PFSK-1 (cell line): ENCODE measurements around the gene HLA-A.

Experiments used
- FOXP2 ChIP-seq: optimal IDR thresholded peaks from 2 replicates; pipeline ENCODE3; 2011; ENCODE audit warnings: borderline replicate concordance, control low read depth, inconsistent platforms; ENCODE audit not compliant: insufficient read depth; ENCODE audit errors: extremely low read length, extremely low read depth
- POLR2AphosphoS5 ChIP-seq: IDR thresholded peaks from 2 replicates; pipeline ENCODE4 v1.6.1; 2012; ENCODE audit warnings: low read depth, mild to moderate bottlenecking, control low read depth, low read length, moderate library complexity
- SIN3A ChIP-seq: IDR thresholded peaks from 2 replicates; pipeline ENCODE4 v1.6.1; 2012; ENCODE audit warnings: mild to moderate bottlenecking, low read length, moderate library complexity, borderline replicate concordance; ENCODE audit not compliant: insufficient read depth
- TAF1 ChIP-seq: IDR thresholded peaks from 2 replicates; pipeline ENCODE4 v1.6.1; 2012; ENCODE audit warnings: low read length, control low read depth, borderline replicate concordance; ENCODE audit not compliant: insufficient read depth
- TF ChIP-seq, protein P1 (sequence below), 2 experiments: IDR thresholded peaks; 2 replicates each; pipeline versions ENCODE4 v1.6.1 to v1.8.0; 2011 to 2012; ENCODE audit warnings: low read depth in 2 of 2, low read length in 2 of 2, control low read depth in 1 of 2, inconsistent platforms in 1 of 2, mild to moderate bottlenecking in 1 of 2, moderate library complexity in 1 of 2; ENCODE audit not compliant: insufficient read depth in 1 of 2

Gene HLA-A

DNA sequence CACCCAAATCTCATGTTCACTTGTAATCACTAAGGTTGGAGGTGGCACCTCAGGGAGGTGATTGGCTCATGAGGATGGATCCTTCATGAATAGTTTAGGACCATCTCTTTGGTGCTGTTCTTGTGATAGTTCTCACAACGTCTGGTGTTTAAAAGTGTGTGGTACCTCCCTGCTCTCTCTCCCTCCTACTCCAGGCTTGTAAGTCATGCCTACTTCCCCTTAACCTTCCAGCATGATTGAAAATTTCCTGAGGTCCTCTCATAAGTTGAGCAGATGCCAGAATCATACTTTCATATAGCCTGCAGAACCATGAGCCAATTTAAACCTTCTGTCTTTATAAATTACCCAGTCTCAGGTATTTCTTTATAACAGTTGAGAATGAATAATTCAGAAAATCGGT, 16.6 kb downstream of the HLA-A start:
- TF ChIP-seq SIN3A = no peak
- TF ChIP-seq POLR2AphosphoS5 = no peak
- no peak for TF ChIP-seq TAF1
- TF ChIP-seq FOXP2 = no peak
- TF ChIP-seq, protein P1, sequence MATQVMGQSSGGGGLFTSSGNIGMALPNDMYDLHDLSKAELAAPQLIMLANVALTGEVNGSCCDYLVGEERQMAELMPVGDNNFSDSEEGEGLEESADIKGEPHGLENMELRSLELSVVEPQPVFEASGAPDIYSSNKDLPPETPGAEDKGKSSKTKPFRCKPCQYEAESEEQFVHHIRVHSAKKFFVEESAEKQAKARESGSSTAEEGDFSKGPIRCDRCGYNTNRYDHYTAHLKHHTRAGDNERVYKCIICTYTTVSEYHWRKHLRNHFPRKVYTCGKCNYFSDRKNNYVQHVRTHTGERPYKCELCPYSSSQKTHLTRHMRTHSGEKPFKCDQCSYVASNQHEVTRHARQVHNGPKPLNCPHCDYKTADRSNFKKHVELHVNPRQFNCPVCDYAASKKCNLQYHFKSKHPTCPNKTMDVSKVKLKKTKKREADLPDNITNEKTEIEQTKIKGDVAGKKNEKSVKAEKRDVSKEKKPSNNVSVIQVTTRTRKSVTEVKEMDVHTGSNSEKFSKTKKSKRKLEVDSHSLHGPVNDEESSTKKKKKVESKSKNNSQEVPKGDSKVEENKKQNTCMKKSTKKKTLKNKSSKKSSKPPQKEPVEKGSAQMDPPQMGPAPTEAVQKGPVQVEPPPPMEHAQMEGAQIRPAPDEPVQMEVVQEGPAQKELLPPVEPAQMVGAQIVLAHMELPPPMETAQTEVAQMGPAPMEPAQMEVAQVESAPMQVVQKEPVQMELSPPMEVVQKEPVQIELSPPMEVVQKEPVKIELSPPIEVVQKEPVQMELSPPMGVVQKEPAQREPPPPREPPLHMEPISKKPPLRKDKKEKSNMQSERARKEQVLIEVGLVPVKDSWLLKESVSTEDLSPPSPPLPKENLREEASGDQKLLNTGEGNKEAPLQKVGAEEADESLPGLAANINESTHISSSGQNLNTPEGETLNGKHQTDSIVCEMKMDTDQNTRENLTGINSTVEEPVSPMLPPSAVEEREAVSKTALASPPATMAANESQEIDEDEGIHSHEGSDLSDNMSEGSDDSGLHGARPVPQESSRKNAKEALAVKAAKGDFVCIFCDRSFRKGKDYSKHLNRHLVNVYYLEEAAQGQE (IDR thresholded peaks at IDR 0.05; ENCODE audit: insufficient read depth in 1 of 2, low read depth in 2 of 2, low read length in 2 of 2) = no peak

DNA sequence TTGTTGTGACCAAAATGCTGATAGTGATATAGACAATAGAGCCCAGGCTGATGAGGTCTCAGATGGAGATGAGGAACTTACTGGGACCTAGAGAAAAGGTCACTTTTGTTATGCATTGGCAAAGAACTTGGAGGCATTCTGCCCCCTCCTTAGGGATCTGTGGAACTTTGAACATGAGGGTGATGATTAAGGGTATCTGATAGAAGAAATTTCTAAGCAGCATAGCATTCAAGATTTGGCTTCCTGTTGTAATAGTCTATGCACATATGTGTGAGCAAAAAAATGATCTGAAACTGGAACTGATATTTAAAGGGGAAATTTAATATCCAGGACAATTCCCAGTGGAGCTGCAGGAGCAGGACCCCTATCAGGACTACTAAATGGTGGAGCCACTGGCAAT, 17.1 kb downstream of the HLA-A start:
- TF ChIP-seq, protein P1 (IDR thresholded peaks at IDR 0.05; ENCODE audit: insufficient read depth in 1 of 2, low read depth in 2 of 2, low read length in 2 of 2) = no peak
- TF ChIP-seq SIN3A (no peak), TAF1 (no peak), FOXP2 (no peak), POLR2AphosphoS5 (no peak)

DNA sequence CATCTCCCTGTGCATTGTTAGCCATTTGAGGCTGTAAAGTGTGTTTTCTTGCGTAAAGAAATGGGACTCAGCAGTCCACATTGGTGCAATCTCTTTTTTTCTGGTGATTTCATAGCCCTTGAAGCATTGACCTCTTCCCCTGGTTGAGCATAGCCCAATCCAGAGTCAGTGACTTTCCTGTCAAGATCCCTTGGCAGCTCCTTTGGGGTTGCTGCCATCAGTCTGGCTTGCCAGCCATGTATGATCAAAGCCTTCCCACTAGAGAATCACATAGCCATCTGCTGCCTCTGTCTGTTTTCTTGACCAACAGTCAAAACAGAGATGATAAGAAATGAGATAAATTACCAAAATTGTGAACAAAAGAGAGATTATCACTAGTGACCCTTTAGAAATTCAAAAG, 19.6 kb downstream of the HLA-A start:
- TF ChIP-seq, protein P1 (IDR thresholded peaks at IDR 0.05; ENCODE audit: insufficient read depth in 1 of 2, low read depth in 2 of 2, low read length in 2 of 2) = no peak
- no peak for TF ChIP-seq TAF1
- TF ChIP-seq FOXP2 = no peak
- no peak for TF ChIP-seq SIN3A
- no peak for TF ChIP-seq POLR2AphosphoS5

DNA sequence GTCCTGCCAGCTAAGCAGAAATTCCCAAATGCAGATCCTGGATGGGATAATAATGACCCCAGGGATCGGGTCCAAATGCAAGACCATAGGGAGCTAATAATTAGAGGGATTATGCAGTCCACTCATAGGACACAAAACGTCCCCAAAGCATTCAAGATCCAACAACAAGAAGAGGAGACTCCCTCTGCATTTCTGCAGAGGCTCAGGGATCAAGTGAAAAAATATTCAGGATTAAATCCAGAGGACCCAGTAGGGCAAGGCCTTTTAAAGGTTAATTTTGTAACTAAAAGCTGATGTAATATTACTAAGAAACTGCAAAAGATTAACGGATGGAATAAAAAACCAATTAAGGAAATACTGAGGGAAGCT, 22.2 kb downstream of the HLA-A start:
- no peak for TF ChIP-seq POLR2AphosphoS5
- no peak for TF ChIP-seq SIN3A
- TF ChIP-seq, protein P1 (IDR thresholded peaks at IDR 0.05; ENCODE audit: insufficient read depth in 1 of 2, low read depth in 2 of 2, low read length in 2 of 2) = no peak
- no peak for TF ChIP-seq TAF1
- TF ChIP-seq FOXP2 = no peak

DNA sequence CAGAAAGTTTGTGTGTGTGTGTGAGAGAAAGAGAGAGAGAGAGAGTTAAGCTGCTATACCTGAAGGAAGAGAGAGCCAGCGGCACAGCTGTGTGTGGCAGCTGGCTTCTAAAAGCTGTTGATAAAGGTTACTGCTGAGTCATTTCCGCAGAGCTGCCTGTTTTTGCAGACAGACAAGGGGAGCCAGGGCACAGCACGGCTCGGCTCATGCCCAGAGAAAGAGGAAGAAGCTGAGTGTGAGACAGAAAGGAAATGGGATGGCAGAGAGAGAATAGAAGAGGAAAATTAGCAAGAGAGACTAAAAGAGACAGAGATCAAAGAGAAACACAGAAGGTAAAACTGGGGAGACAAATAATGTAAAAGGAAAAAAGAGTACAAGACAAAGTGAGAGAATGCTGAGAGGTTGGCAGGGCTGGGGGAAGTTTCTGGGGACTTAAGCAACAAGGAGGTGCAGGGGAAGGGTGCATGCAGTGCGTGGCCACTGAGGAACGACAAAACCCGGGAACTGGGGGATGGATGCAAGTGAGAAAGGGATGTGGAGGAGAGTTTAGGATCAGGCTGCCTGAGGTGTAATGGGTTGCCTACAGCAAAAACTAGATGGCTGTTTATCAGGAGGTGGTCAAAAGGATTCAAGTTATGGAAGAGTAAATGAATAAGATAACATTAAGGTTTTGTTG, 22.7 kb downstream of the HLA-A start:
- TF ChIP-seq FOXP2 (no peak), TAF1 (no peak), POLR2AphosphoS5 (no peak), SIN3A (peak; percentile 80; the same call in 1 of the 2 replicates)
- TF ChIP-seq, protein P1 (IDR thresholded peaks at IDR 0.05; ENCODE audit: insufficient read depth in 1 of 2, low read depth in 2 of 2, low read length in 2 of 2) = no peak
